Smooth muscle cell of the brain vasculature (primary cell): ENCODE measurements around the gene NSUN5.
"Not testable (repeated sequence)": the region's sequence is repeated elsewhere in the genome, so short reads cannot be mapped to it uniquely, and the experiment has no call there.

Experiments used
- DNase-seq: peaks from one replicate; pipeline ENCODE4 v3.0.0-alpha.2; 2012; ENCODE audit warnings: low read depth, low spot score

NSUN5 gene

DNA sequence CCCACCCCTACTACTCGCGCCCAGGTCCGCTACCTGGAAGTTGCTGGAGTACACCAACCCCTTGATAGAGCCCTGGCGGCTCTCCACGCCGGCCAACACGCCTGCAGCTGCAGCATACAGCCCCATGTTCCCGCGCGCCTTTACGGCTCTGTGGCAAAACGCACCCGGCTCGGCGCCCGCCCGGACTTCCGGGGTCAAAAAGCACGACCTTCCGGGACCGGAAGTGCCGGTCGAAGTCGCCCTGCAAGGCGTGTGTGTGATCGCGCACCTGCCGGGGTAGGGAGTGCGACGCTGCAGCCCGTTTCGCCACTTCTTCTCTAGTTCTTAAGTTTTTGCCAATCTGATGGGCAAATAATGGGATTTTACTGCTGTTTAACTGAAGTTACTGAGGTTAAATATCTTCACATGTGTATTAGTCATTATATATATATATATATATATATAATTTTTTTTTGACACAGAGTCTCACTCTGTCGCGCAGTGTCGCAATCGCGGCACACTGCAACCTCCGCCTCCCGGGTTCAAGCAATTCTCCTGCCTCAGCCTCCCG lies at the start of gene NSUN5:
NSUN5 (minus strand) TSS at position 162 of the 550 bp plus-strand sequence; CDS start at position 126, 36 bp downstream.
- DNase-seq = peak; percentile 13

GRCh38 chr7:73356159-73356558 lies 47.5 kb upstream of the NSUN5 start:
- DNase-seq = no peak

DNA sequence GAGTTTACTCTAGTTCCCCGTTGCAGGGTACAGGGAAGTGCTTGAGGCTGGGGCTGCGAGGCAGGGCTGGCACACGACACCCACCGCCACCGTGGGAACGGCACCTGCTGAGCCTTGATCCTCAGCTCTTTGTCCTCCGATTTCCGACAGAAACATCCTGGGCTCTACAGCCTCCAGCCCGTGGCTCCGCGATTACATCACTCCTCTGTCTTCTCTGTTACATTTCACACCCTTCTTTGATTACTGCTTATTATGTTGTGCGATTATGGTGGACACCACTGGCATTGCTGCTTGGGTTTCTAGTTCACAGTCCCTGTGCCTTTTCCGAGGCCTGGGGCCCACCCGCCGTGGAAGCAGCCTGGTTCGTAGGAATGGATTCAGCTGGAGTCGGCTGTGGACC lies 46.2 kb upstream of the NSUN5 start:
- DNase-seq = no peak

- DNase-seq = no peak
These were observed 45.6 kb upstream of the NSUN5 start for GRCh38 chr7:73354196-73354595.

- no peak for DNase-seq
These were observed 44.6 kb upstream of the NSUN5 start for GRCh38 chr7:73353243-73353642.

GRCh38 chr7:73352784-73353183 lies 44.2 kb upstream of the NSUN5 start:
- no peak for DNase-seq

GRCh38 chr7:73351447-73352167 lies 43.0 kb upstream of the NSUN5 start:
- DNase-seq = no peak

GRCh38 chr7:73350306-73351068 lies 41.9 kb upstream of the NSUN5 start:
- no peak for DNase-seq

DNA sequence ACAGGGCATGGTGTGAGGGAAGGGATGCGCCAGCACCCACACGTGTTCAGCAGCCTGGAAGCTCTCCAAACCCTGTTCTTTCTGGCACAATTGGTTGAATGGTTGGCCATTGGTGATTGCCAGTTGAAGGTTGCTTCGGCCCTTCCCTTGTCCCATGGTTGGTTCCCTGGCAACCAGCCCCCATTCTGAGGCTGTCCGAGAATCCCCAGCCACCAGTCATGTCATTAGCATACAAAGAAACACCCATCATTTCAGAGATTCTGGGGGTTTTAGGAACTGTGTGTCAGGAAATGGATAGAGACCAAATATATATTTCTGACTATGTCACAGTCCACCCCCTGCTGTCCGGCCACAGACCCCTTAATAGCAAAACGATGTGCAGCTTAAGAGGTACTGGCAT lies 41.1 kb upstream of the NSUN5 start:
- no peak for DNase-seq

DNA sequence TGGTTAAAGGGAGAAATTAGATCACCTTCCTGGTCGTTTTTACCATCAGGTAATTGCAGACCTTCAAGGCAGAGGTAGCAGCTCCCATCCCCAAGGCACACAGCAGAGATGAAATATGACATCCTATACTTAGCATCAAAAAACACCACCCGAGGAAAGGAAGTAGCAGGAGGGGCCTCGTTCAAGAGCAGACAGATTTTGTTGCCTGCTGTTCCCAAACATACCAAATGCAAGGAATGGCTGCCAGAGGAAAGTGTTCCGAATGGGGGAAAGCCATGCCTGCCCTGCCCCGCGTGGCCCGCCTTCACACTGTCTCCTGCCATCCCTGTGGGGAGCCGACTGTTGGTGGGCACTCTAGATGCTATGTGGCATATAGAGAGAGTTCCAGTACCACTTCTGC lies 37.3 kb upstream of the NSUN5 start:
- no peak for DNase-seq

- DNase-seq = no peak
These were observed 36.9 kb upstream of the NSUN5 start for GRCh38 chr7:73345538-73345937.

DNA sequence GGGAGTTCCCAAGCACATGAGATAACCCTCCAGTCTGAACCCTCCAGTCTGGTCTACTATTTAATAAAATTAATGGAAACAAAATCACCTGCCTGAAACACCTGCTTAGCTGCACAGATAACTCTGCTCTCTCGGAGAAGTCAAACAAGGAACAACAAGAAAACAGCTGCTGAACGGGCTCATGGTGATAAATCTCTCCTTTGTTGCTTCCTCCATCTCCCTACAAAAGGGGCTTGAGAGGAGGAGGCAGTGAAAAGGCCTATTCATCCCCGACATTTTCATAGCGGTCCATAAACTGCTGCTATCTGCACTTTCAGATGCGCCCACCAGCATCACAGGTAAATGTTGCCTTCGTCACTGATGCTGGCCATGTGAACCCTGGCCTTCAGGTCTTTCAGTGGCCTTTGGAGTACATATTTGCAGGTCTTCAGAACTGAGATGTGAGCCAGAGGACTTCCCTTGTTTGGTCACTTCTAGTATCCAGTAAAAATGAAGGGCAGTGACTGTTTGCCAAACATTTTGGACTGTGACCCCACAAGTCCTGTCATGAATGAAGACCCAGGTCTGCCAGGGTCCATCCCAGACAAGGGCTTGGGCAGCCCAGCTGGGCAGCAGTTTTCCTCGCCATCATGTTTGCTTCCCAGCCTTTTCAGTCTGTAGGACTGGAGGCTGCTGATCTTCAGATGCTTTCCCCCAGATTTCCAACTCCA lies 35.2 kb upstream of the NSUN5 start:
- no peak for DNase-seq

DNA sequence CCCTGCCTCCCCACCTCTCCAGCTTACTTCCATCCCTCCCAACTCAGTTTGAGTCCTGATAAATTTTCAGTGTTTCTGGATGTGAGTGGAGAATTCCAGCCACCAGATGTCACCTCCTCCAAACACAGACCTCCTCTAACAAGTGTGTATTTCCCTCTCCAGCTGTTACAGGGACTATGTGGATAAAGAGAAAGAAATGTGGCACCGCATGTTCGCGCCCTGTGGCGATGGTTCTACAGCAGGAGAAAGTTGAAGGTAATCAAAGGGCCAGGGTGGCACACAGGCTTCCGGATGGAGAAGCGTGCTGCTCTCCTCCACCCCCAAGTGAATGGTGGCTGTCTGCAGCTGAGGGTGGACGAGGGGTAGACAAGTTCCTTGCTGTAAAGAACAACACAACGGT lies 34.0 kb upstream of the NSUN5 start:
- no peak for DNase-seq

- DNase-seq = no peak
These were observed 33.3 kb upstream of the NSUN5 start for GRCh38 chr7:73341877-73342276.

- DNase-seq = no peak
These were observed 31.9 kb upstream of the NSUN5 start for GRCh38 chr7:73340514-73340913.

DNA sequence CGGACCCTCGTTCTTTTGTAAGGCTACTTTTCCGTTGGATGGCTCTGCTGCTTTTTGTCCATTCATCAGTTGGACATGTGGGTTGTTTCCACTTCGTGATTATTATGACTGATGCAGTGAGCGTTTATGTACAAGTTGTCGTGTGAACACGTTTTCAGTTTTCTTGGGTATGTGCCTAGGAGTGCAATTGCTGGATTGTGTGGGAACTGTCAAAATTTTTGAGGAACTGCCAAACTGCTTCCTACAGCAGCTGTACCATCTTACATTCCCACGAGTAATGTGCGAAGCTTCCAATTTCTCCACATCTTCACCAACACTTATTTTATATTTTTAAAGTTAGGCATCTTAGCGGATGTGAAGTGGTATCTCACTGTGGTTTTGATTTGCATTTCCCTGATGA lies 29.7 kb upstream of the NSUN5 start:
- no peak for DNase-seq

GRCh38 chr7:73332447-73332846 lies 23.8 kb upstream of the NSUN5 start:
- no peak for DNase-seq

DNA sequence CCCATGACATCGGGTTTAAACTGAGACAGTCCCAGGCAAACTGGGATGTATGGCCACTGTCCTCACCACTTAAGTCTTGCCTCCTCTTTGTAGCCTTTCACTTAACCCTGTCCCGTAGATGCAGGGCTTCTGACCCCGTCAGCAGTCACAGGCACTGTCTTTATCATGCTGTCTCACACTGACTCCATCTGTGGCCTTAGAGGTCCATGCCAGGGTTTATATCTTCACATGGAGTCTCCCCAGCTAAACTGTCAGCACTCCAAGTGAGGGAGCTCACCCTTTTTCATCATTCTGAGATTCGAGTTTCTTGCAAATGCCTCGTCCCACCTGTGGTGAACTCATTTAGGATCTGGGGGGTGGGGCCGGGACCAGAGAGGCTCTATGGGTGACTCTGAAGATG lies 22.1 kb upstream of the NSUN5 start:
- DNase-seq = no peak

GRCh38 chr7:73329861-73330581 lies 21.4 kb upstream of the NSUN5 start:
- DNase-seq = no peak

GRCh38 chr7:73328696-73329095 lies 20.1 kb upstream of the NSUN5 start:
- DNase-seq = no peak

DNA sequence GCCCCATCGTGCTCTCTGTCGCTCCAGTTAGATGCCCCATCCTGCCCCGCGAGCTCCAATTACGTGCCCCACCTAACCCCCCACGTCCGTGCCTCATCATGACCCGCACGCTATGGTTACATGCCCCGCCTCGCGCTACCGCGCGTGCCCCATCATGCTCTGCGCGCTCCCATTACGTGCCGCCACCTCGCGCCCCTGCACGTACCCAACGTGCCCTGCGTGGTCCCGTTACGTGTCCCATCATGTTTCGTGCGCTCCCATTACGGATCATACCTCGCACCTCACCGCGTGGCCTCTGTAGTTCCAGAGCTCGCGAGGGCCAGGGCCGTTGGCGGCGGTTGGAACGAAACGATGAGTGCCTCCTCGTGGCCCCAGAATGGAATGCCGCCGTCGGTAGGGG lies 19.3 kb upstream of the NSUN5 start, which contains the start of the genes FKBP6 and TRIM50:
FKBP6 (plus strand) TSS at position 240 of the 400 bp plus-strand sequence. CDS start 268 bp downstream, outside the sequence.
TRIM50 (minus strand) TSS at position 161 of the 400 bp plus-strand sequence. CDS start 3,295 bp downstream, outside the sequence.
- DNase-seq = not testable (repeated sequence)
